Fibroblast of skin of scalp (primary cell): ENCODE results near the gene LNX2.
A peak's percentile ranks its signal among the peaks of the same experiment; 100 is the strongest.

Experiments
- DNase-seq: peaks from one replicate; pipeline ENCODE4 v3.0.0-alpha.2; 2013

LNX2 gene

GRCh38 chr13:27500806-27501534 is 119.4 kb downstream of the LNX2 start:
- peak; percentile 14 for DNase-seq

GRCh38 chr13:27497563-27498230 is 122.6 kb downstream of the LNX2 start:
- DNase-seq: no peak

- DNase-seq: no peak
Measured at GRCh38 chr13:27496536-27497273, 123.6 kb downstream of the LNX2 start.

- DNase-seq: no peak
Measured at GRCh38 chr13:27496006-27496405, 124.3 kb downstream of the LNX2 start.
